HepG2 (cell line): Measurements from ENCODE around the gene RSAD1.

ENCODE experiments used
- BCL3 ChIP-seq: sonication (generic); formaldehyde crosslinking; IDR thresholded peaks from 2 replicates; pipeline ENCODE4 v1.5.1; 2020; ENCODE audit warnings: mild to moderate bottlenecking, missing genetic modification reagents, moderate library complexity
- CBX5 ChIP-seq: sonication (generic); formaldehyde crosslinking; IDR thresholded peaks from 2 replicates; pipeline ENCODE4 v1.4.0; 2020; ENCODE audit warnings: missing genetic modification reagents, borderline replicate concordance
- EHMT2 ChIP-seq: fragments of 200-600 bp; sonication (generic); IDR thresholded peaks from 2 replicates; pipeline ENCODE4 v1.7.0; 2017; ENCODE audit warnings: antibody characterized with exemption, low read depth, low read length, borderline replicate concordance
- EZH2 ChIP-seq: conservative IDR thresholded peaks from 2 replicates; pipeline ENCODE4 v1.6.1; 2012; ENCODE audit warnings: mild to moderate bottlenecking, low read depth, low read length, moderate library complexity
- HDAC2 ChIP-seq: sonication (generic); formaldehyde crosslinking; IDR thresholded peaks from 2 replicates; pipeline ENCODE4 v1.4.0; 2020; ENCODE audit warnings: missing genetic modification reagents
- MXI1 ChIP-seq: IDR thresholded peaks from 3 replicates; pipeline ENCODE4 v1.6.1; 2012; ENCODE audit warnings: low read depth, low read length, inconsistent platforms, borderline replicate concordance
- MYC ChIP-seq: sonication (generic); formaldehyde crosslinking; IDR thresholded peaks from 2 replicates; pipeline ENCODE4 v1.9.0; 2021; ENCODE audit warnings: missing genetic modification reagents, borderline replicate concordance
- PAXIP1 ChIP-seq: sonication (generic); formaldehyde crosslinking; conservative IDR thresholded peaks from 2 replicates; pipeline ENCODE4 v1.4.0; 2020; ENCODE audit warnings: mild to moderate bottlenecking, missing genetic modification reagents, moderate library complexity
- PHF5A ChIP-seq: IDR thresholded peaks from one replicate; pipeline ENCODE4 v1.6.1; 2018; ENCODE audit warnings: low read depth, missing genetic modification reagents; ENCODE audit not compliant: unreplicated experiment
- POLR2A ChIP-seq, 2 experiments: IDR thresholded peaks; 2 replicates each; pipeline ENCODE4 v1.6.1; 2011; ENCODE audit warnings: low read depth in 2 of 2, low read length in 2 of 2, mild to moderate bottlenecking in 1 of 2, moderate library complexity in 1 of 2; ENCODE audit not compliant: insufficient read depth in 1 of 2
- PRMT3 ChIP-seq: sonication (generic); formaldehyde crosslinking; IDR thresholded peaks from 2 replicates; pipeline ENCODE4 v1.8.1; 2022; ENCODE audit warnings: low read depth, mild to moderate bottlenecking, moderate library complexity, missing genetic modification reagents, borderline replicate concordance
- ZFP82 ChIP-seq: sonication (generic); formaldehyde crosslinking; IDR thresholded peaks from 2 replicates; pipeline ENCODE4 v1.5.1; 2020; ENCODE audit warnings: mild to moderate bottlenecking, missing genetic modification reagents, borderline replicate concordance
- ZNF710 ChIP-seq: sonication (generic); formaldehyde crosslinking; IDR thresholded peaks from 2 replicates; pipeline ENCODE4 v1.5.0; 2020; ENCODE audit warnings: mild to moderate bottlenecking, missing genetic modification reagents, borderline replicate concordance
- TF ChIP-seq, protein P1 (sequence below): sonication (generic); formaldehyde crosslinking; IDR thresholded peaks from 2 replicates; pipeline ENCODE4 v1.4.0; 2020; ENCODE audit warnings: missing genetic modification reagents

DNA sequence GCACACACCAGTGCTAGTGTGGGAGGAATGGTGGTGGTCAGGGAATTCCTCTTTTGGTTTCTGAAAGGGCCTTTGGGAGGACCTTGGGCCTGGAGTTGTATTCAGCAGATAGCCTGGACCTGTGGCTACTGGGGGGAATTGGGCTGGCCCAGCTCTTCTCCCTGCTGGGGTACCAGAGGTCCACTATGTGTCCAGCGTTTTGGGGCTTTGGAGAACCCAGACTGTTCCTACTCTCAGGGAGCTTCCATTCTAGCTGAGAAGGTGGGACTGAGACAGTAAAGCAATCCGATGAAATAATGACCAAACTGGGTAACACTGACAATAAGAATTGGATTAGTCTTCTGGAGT is 56.3 kb downstream of the RSAD1 start:
- TF ChIP-seq PHF5A (no peak), BCL3 (CRISPR knock-in tag) (no peak), HDAC2 (no peak), ZFP82 (CRISPR knock-in tag) (no peak), PRMT3 (CRISPR knock-in tag) (no peak), EZH2 (no peak), CBX5 (no peak), POLR2A (IDR thresholded peaks at IDR 0.05; ENCODE audit: insufficient read depth in 1 of 2, low read depth in 2 of 2, low read length in 2 of 2) (no peak), EHMT2 (no peak), ZNF710 (CRISPR knock-in tag) (no peak), MXI1 (no peak), PAXIP1 (no peak), MYC (CRISPR knock-in tag) (no peak)
- TF ChIP-seq, protein P1, sequence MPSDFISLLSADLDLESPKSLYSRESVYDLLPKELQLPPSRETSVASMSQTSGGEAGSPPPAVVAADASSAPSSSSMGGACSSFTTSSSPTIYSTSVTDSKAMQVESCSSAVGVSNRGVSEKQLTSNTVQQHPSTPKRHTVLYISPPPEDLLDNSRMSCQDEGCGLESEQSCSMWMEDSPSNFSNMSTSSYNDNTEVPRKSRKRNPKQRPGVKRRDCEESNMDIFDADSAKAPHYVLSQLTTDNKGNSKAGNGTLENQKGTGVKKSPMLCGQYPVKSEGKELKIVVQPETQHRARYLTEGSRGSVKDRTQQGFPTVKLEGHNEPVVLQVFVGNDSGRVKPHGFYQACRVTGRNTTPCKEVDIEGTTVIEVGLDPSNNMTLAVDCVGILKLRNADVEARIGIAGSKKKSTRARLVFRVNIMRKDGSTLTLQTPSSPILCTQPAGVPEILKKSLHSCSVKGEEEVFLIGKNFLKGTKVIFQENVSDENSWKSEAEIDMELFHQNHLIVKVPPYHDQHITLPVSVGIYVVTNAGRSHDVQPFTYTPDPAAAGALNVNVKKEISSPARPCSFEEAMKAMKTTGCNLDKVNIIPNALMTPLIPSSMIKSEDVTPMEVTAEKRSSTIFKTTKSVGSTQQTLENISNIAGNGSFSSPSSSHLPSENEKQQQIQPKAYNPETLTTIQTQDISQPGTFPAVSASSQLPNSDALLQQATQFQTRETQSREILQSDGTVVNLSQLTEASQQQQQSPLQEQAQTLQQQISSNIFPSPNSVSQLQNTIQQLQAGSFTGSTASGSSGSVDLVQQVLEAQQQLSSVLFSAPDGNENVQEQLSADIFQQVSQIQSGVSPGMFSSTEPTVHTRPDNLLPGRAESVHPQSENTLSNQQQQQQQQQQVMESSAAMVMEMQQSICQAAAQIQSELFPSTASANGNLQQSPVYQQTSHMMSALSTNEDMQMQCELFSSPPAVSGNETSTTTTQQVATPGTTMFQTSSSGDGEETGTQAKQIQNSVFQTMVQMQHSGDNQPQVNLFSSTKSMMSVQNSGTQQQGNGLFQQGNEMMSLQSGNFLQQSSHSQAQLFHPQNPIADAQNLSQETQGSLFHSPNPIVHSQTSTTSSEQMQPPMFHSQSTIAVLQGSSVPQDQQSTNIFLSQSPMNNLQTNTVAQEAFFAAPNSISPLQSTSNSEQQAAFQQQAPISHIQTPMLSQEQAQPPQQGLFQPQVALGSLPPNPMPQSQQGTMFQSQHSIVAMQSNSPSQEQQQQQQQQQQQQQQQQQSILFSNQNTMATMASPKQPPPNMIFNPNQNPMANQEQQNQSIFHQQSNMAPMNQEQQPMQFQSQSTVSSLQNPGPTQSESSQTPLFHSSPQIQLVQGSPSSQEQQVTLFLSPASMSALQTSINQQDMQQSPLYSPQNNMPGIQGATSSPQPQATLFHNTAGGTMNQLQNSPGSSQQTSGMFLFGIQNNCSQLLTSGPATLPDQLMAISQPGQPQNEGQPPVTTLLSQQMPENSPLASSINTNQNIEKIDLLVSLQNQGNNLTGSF (CRISPR knock-in tag), result no peak
